NK-92 (cell line): ENCODE results near the gene RASGRF1.

Experiments
- DNase-seq: peaks from one replicate; lab custom pipeline; 2025; ENCODE audit not compliant: unreplicated experiment; lab: John Stamatoyannopoulos, UW

The RASGRF1 gene

GRCh38 chr15:78969687-78970349, 120.8 kb downstream of the RASGRF1 start:
- DNase-seq, result no peak

- DNase-seq, result no peak
Observed at GRCh38 chr15:78968539-78969271, 121.9 kb downstream of the RASGRF1 start.

- DNase-seq, result no peak
Observed at GRCh38 chr15:78968114-78968513, 122.5 kb downstream of the RASGRF1 start.

GRCh38 chr15:78960308-78960707, 130.3 kb downstream of the RASGRF1 start:
- no peak for DNase-seq

GRCh38 chr15:78959360-78959759, 131.2 kb downstream of the RASGRF1 start:
- DNase-seq, result no peak

- no peak for DNase-seq
Observed at GRCh38 chr15:78957416-78958093, 133.0 kb downstream of the RASGRF1 start.

GRCh38 chr15:78956937-78957336, 133.6 kb downstream of the RASGRF1 start:
- DNase-seq, result no peak

GRCh38 chr15:78955355-78955754, 135.2 kb downstream of the RASGRF1 start:
- no peak for DNase-seq

GRCh38 chr15:78951841-78952238, 138.7 kb downstream of the RASGRF1 start:
- no peak for DNase-seq

- no peak for DNase-seq
Observed at GRCh38 chr15:78950902-78951840, 139.4 kb downstream of the RASGRF1 start.

- DNase-seq, result no peak
Observed at GRCh38 chr15:78950343-78950742, 140.2 kb downstream of the RASGRF1 start.

- DNase-seq, result no peak
Observed at GRCh38 chr15:78949461-78949860, 141.1 kb downstream of the RASGRF1 start.

- no peak for DNase-seq
Observed at GRCh38 chr15:78947506-78947905, 143.1 kb downstream of the RASGRF1 start.

GRCh38 chr15:78946493-78946892, 144.1 kb downstream of the RASGRF1 start:
- DNase-seq, result no peak

- DNase-seq, result no peak
Observed at GRCh38 chr15:78944669-78945407, 145.7 kb downstream of the RASGRF1 start, which contains the start of gene CTSH. TSS of gene CTSH (minus strand) at chr15:78945046. CDS start at chr15:78944981, 65 bp downstream.

- DNase-seq, result no peak
Observed at GRCh38 chr15:78944202-78944625, 146.4 kb downstream of the RASGRF1 start.

GRCh38 chr15:78943692-78944091, 146.9 kb downstream of the RASGRF1 start:
- no peak for DNase-seq

- no peak for DNase-seq
Observed at GRCh38 chr15:78942741-78943140, 147.8 kb downstream of the RASGRF1 start.

- DNase-seq, result no peak
Observed at GRCh38 chr15:78938658-78939488, 151.7 kb downstream of the RASGRF1 start.
